ENCODE data around the gene NAA80. TPM values are rescaled to one million over a fixed set of nuclear protein-coding genes. Genes with fewer than 3 reads are reported as not detected.
A peak's percentile ranks its signal among the peaks of the same experiment; 100 is the strongest.

The NAA80 gene
- total and polyA plus RNA-seq, 2 of the 13 experiments (the other 11 are each of a cell fraction or from before 2014, with no cell fraction given), result 3.4 to 8.7 TPM

- TF ChIP-seq AHDC1 (CRISPR knock-in tag; IDR thresholded peaks at IDR 0.05; ENCODE audit: borderline replicate concordance) (no peak), PLSCR1 (CRISPR knock-in tag; IDR thresholded peaks at IDR 0.05; ENCODE audit: borderline replicate concordance) (no peak), KDM4B (CRISPR knock-in tag; IDR thresholded peaks at IDR 0.05) (no peak), POLR2AphosphoS2 (IDR thresholded peaks at IDR 0.05; ENCODE audit: low read depth, low read length) (no peak), SPEN (CRISPR knock-in tag; IDR thresholded peaks at IDR 0.05; ENCODE audit: low read depth) (no peak), ZBTB43 (CRISPR knock-in tag; conservative IDR thresholded peaks at IDR 0.05) (no peak), ZNF253 (CRISPR knock-in tag; IDR thresholded peaks at IDR 0.05; ENCODE audit: borderline replicate concordance) (no peak), TOE1 (CRISPR knock-in tag; IDR thresholded peaks at IDR 0.05) (no peak), RFX5 (IDR thresholded peaks at IDR 0.05; ENCODE audit: low read depth, low read length) (no peak), ESRRA (CRISPR knock-in tag; IDR thresholded peaks at IDR 0.05; ENCODE audit: low read depth) (peak; percentile 28; the same call in 1 of the 2 replicates), WIZ (CRISPR knock-in tag; IDR thresholded peaks at IDR 0.05) (no peak), NR2F6 (IDR thresholded peaks at IDR 0.05) (peak; percentile 90), NR2F6 (CRISPR knock-in tag; IDR thresholded peaks at IDR 0.05) (peak; percentile 80), ZNF589 (CRISPR knock-in tag; conservative IDR thresholded peaks at IDR 0.05) (no peak), PRDM10 (CRISPR knock-in tag; IDR thresholded peaks at IDR 0.05; ENCODE audit: low read depth) (no peak), HNRNPLL (IDR thresholded peaks at IDR 0.05; ENCODE audit: low read depth, low read length, poor library complexity, severe bottlenecking) (no peak), SETDB1 (CRISPR knock-in tag; IDR thresholded peaks at IDR 0.05; ENCODE audit: borderline replicate concordance) (no peak), ZNF615 (CRISPR knock-in tag; IDR thresholded peaks at IDR 0.05; ENCODE audit: borderline replicate concordance) (0 out of 2 replicates have a peak, but pooled peaks have one; percentile 20)
Measured at GRCh38 chr3:50263478-50264382, 35.5 kb downstream of the NAA80 start (continued).
